Astrocyte (in vitro differentiated cells and primary cell): ENCODE measurements around the gene FAM107B.

Source experiments
- CTCF ChIP-seq: IDR thresholded peaks from 2 replicates; pipeline ENCODE4 v1.5.1; 2011; ENCODE audit warnings: low read depth, mild to moderate bottlenecking, inconsistent platforms, low read length, moderate library complexity; ENCODE audit not compliant: insufficient read depth
- EZH2 ChIP-seq: IDR thresholded peaks from 2 replicates; pipeline ENCODE4 v1.6.1; 2012; ENCODE audit warnings: mild to moderate bottlenecking, low read length, inconsistent platforms; ENCODE audit not compliant: insufficient read depth

- TF ChIP-seq CTCF (no peak), EZH2 (no peak)
These were observed 105.1 kb downstream of the FAM107B start for GRCh38 chr10:14669576-14669975.
